Parathyroid adenoma (tissue), 2 donors: ENCODE measurements around the gene GTF2IRD1.

Experiments
- H2AFZ ChIP-seq: fragments of 300-600 bp; sonication (generic); one replicate; pipeline ENCODE4 v1.7.0; 2017; ENCODE audit warnings: antibody characterized with exemption, mild to moderate bottlenecking
- H3K27ac ChIP-seq: fragments of 300-600 bp; sonication (generic); one replicate; pipeline ENCODE4 v1.7.0; 2017
- H3K27me3 ChIP-seq: fragments of 300-600 bp; sonication (generic); one replicate; pipeline ENCODE4 v1.7.0; 2017; ENCODE audit warnings: low read length; ENCODE audit not compliant: control insufficient read depth, insufficient read depth
- H3K36me3 ChIP-seq: fragments of 300-600 bp; sonication (generic); one replicate; pipeline ENCODE4 v1.7.0; 2017; ENCODE audit warnings: low read length; ENCODE audit not compliant: control insufficient read depth, insufficient read depth
- H3K4me1 ChIP-seq: fragments of 300-600 bp; sonication (generic); one replicate; pipeline ENCODE4 v1.7.0; 2017; ENCODE audit warnings: control low read depth
- H3K4me2 ChIP-seq: fragments of 300-600 bp; sonication (generic); one replicate; pipeline ENCODE4 v1.7.0; 2017; ENCODE audit warnings: low read length
- H3K4me3 ChIP-seq: fragments of 300-600 bp; sonication (generic); one replicate; pipeline ENCODE4 v1.7.0; 2017; ENCODE audit warnings: low read depth, low read length
- H3K79me2 ChIP-seq: fragments of 300-600 bp; sonication (generic); one replicate; pipeline ENCODE4 v1.7.0; 2017; ENCODE audit warnings: control low read depth
- H3K9ac ChIP-seq: fragments of 300-600 bp; sonication (generic); one replicate; pipeline ENCODE4 v1.7.0; 2017; ENCODE audit warnings: mild to moderate bottlenecking
- H3K9me3 ChIP-seq: fragments of 300-600 bp; sonication (generic); one replicate; pipeline ENCODE4 v1.7.0; 2017; ENCODE audit warnings: low read length; ENCODE audit not compliant: control insufficient read depth
- CTCF ChIP-seq: fragments of 300-600 bp; sonication (generic); IDR thresholded peaks from one replicate; pipeline ENCODE4 v1.7.0; 2017; ENCODE audit warnings: antibody characterized with exemption, mild to moderate bottlenecking
- donor health status: primary hyperparathyroidism.

Gene GTF2IRD1

GRCh38 chr7:74587435-74588126, 133.9 kb downstream of the GTF2IRD1 start:
- no peaks in the 10 kb centered on the region for H3K27me3 ChIP-seq
- peaks cover 30% of the 10 kb centered on the region for H3K4me1 ChIP-seq
- no peak overlapping the region for H3K9ac ChIP-seq
- no peak for TF ChIP-seq CTCF
- H3K27ac ChIP-seq: peak overlapping the region; percentile 94
- H3K4me3 ChIP-seq: peak overlapping the region; percentile 33
- peak overlapping the region; percentile 63 for H3K4me2 ChIP-seq
- no peaks in the 10 kb centered on the region for H3K36me3 ChIP-seq
- H3K9me3 ChIP-seq: no peaks in the 10 kb centered on the region
- peak overlapping the region; percentile 81 for H2AFZ ChIP-seq
- no peaks in the 10 kb centered on the region for H3K79me2 ChIP-seq

DNA sequence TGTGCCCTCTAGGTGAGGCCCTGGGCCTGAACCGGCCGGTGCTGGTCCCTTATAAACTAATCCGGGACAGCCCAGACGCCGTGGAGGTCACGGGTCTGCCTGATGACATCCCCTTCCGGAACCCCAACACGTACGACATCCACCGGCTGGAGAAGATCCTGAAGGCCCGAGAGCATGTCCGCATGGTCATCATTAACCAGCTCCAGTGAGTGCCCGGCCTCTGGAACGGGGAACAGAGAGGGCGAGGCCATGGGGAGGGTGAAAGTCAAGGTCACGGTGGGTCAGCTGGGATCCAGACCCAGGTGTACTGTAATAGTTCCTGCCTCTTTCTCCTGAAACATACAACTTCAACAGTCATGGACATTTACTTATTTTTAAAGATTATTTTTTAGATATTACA, 137.1 kb downstream of the GTF2IRD1 start:
- no peak for TF ChIP-seq CTCF
- Histone ChIP-seq H3K36me3 (no peaks in the 10 kb centered on the region), H3K9me3 (no peaks in the 10 kb centered on the region), H3K79me2 (no peaks in the 10 kb centered on the region), H3K4me3 (no peak overlapping the region), H3K9ac (no peak overlapping the region), H3K27me3 (no peaks in the 10 kb centered on the region), H3K4me1 (peaks cover 27% of the 10 kb centered on the region), H3K4me2 (no peak overlapping the region), H3K27ac (no peak overlapping the region), H2AFZ (no peak overlapping the region)

DNA sequence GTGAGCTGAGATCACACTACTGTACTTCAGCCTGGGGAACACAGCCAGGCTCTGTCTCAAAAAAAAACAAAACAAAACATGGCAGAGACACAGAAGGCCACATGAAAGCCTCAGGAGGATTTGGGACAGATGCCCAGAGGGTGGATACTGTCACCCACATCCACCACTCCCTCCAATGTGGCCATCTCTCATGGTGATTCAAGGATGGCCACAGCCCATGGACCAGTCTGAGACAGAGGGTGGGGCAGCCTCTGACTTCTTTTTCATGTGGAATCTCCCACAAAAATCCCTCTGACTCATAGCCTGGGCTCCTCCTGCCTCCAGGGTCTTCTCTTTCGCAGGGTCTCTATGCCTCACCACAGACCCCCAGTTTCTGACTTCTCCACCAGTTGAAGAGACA, 144.9 kb downstream of the GTF2IRD1 start:
- H3K79me2 ChIP-seq: no peaks in the 10 kb centered on the region
- no peak overlapping the region for H2AFZ ChIP-seq
- no peak overlapping the region for H3K4me2 ChIP-seq
- no peaks in the 10 kb centered on the region for H3K36me3 ChIP-seq
- H3K4me1 ChIP-seq: no peaks in the 10 kb centered on the region
- no peaks in the 10 kb centered on the region for H3K9me3 ChIP-seq
- H3K4me3 ChIP-seq: no peak overlapping the region
- no peak overlapping the region for H3K9ac ChIP-seq
- H3K27ac ChIP-seq: no peak overlapping the region
- no peaks in the 10 kb centered on the region for H3K27me3 ChIP-seq
- no peak for TF ChIP-seq CTCF

DNA sequence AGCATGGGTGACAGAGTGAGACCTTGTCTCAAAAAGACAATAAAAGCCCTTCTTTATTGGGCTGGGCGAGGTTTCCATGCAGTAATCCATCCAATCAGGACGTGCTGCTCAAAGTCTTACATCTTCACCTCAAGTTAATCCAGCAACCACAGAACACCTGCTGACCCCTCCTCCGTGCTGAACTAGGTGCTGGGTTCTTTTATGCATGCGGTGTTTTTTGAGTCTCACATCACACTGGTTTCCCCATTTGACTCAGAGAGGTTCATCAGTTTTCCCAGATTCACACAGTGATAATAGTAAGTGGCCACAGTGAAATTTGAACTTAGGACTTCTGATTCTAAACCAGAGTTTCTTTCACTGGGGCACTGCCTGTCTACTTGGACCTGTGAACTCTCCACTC, 145.5 kb downstream of the GTF2IRD1 start:
- Histone ChIP-seq H3K4me1 (no peaks in the 10 kb centered on the region), H3K4me3 (no peak overlapping the region), H3K27me3 (no peaks in the 10 kb centered on the region), H2AFZ (no peak overlapping the region), H3K9me3 (no peaks in the 10 kb centered on the region), H3K9ac (no peak overlapping the region), H3K4me2 (no peak overlapping the region), H3K27ac (no peak overlapping the region), H3K36me3 (no peaks in the 10 kb centered on the region), H3K79me2 (no peaks in the 10 kb centered on the region)
- no peak for TF ChIP-seq CTCF
